Measurements from ENCODE around the gene LRP1.

Gene LRP1

GRCh38 chr12:57191410-57191809, 63.1 kb downstream of the LRP1 start:
- no peaks in the 10 kb centered on the region for H3K4me1 ChIP-seq (ENCODE audit: control insufficient read depth in 1 of 2, insufficient read depth in 1 of 2, low read depth in 1 of 2, low read length in 1 of 2)

GRCh38 chr12:57192920-57193319, 64.6 kb downstream of the LRP1 start:
- H3K9me3 ChIP-seq, result no peaks in the 10 kb centered on the region
- H3K4me3 ChIP-seq (ENCODE audit: low read depth in 1 of 2, low read length in 1 of 2), result no peak overlapping the region
- no peaks in the 10 kb centered on the region for H3K36me3 ChIP-seq
- H3K27ac ChIP-seq, result no peak overlapping the region
- TF ChIP-seq CTCF (IDR thresholded peaks at IDR 0.05), result no peak
- no peaks in the 10 kb centered on the region for H3K4me1 ChIP-seq (ENCODE audit: control insufficient read depth in 1 of 2, insufficient read depth in 1 of 2, low read depth in 1 of 2, low read length in 1 of 2)
- peaks cover 6% of the 10 kb centered on the region for H3K27me3 ChIP-seq

More at GRCh38 chr12:57191410-57191809, 63.1 kb downstream of the LRP1 start:
- Histone ChIP-seq H3K27me3 (peaks cover 6% of the 10 kb centered on the region), H3K9me3 (no peaks in the 10 kb centered on the region), H3K36me3 (no peaks in the 10 kb centered on the region), H3K27ac (no peak overlapping the region), H3K4me3 (ENCODE audit: low read depth in 1 of 2, low read length in 1 of 2) (no peak overlapping the region)
- TF ChIP-seq CTCF (IDR thresholded peaks at IDR 0.05), result no peak

GRCh38 chr12:57193706-57194245, 65.5 kb downstream of the LRP1 start:
- H3K9me3 ChIP-seq, result no peaks in the 10 kb centered on the region
- no peaks in the 10 kb centered on the region for H3K4me1 ChIP-seq (ENCODE audit: control insufficient read depth in 1 of 2, insufficient read depth in 1 of 2, low read depth in 1 of 2, low read length in 1 of 2)
- no peak overlapping the region for H3K4me3 ChIP-seq (ENCODE audit: low read depth in 1 of 2, low read length in 1 of 2)
- no peak overlapping the region for H3K27ac ChIP-seq
- H3K36me3 ChIP-seq, result no peaks in the 10 kb centered on the region
- peaks cover 6% of the 10 kb centered on the region for H3K27me3 ChIP-seq
- TF ChIP-seq CTCF (IDR thresholded peaks at IDR 0.05), result no peak

- H3K27ac ChIP-seq, result no peak overlapping the region
Measured at GRCh38 chr12:57194253-57194652, 66.0 kb downstream of the LRP1 start.

GRCh38 chr12:57195186-57195585, 66.9 kb downstream of the LRP1 start:
- Histone ChIP-seq H3K4me1 (ENCODE audit: control insufficient read depth in 1 of 2, insufficient read depth in 1 of 2, low read depth in 1 of 2, low read length in 1 of 2) (no peaks in the 10 kb centered on the region), H3K27me3 (peaks cover 6% of the 10 kb centered on the region), H3K9me3 (no peaks in the 10 kb centered on the region), H3K4me3 (ENCODE audit: low read depth in 1 of 2, low read length in 1 of 2) (no peak overlapping the region), H3K27ac (no peak overlapping the region), H3K36me3 (no peaks in the 10 kb centered on the region)
- TF ChIP-seq CTCF (IDR thresholded peaks at IDR 0.05), result no peak

More at GRCh38 chr12:57194253-57194652, 66.0 kb downstream of the LRP1 start:
- no peak for TF ChIP-seq CTCF (IDR thresholded peaks at IDR 0.05)
- peaks cover 6% of the 10 kb centered on the region for H3K27me3 ChIP-seq
- H3K4me1 ChIP-seq (ENCODE audit: control insufficient read depth in 1 of 2, insufficient read depth in 1 of 2, low read depth in 1 of 2, low read length in 1 of 2), result no peaks in the 10 kb centered on the region
- H3K36me3 ChIP-seq, result no peaks in the 10 kb centered on the region
- H3K9me3 ChIP-seq, result no peaks in the 10 kb centered on the region
- H3K4me3 ChIP-seq (ENCODE audit: low read depth in 1 of 2, low read length in 1 of 2), result no peak overlapping the region
